Smooth muscle cell of trachea (primary cell): ENCODE measurements around the gene CERT1. TPM values are rescaled to one million over a fixed set of nuclear protein-coding genes. Genes with fewer than 3 reads are reported as not detected.

Source experiments
- total RNA-seq: library from RNA; depleted of rRNA; stranded (reverse); fragments of >200 nt; gene quantifications from 2 replicates; pipeline ENCODE4 v1.2.1, GENCODE V29; 2014

The CERT1 gene
- total RNA-seq: 31.4 and 43.3 TPM in 2 replicates

GRCh38 chr5:75511435-75512382 is at the start of gene CERT1, which contains the start of gene POLK:
Gene CERT1, minus strand, starts transcription at chr5:75511629. Its CDS starts 422 bp downstream, at chr5:75511207.
Gene POLK, plus strand, starts transcription at chr5:75511891.

GRCh38 chr5:75336615-75337336 is 174.7 kb downstream of the CERT1 start, which contains the start of gene HMGCR:
Gene HMGCR, plus strand, starts transcription at chr5:75337220. Its CDS starts 5,386 bp downstream, at chr5:75342606.

Other genes with a start within 250 kb of the CERT1 start
- 46.3 and 107 TPM in 2 replicates for gene HMGCR, start 174.4 kb downstream of the CERT1 start, total RNA-seq
- 37.7 and 54.7 TPM in 2 replicates for gene POLK, start 262 bp upstream of the CERT1 start, total RNA-seq
- 0.29 and 1.3 TPM in 2 replicates for gene ANKDD1B, start 99.8 kb upstream of the CERT1 start, total RNA-seq
- 7.3 and 19.6 TPM in 2 replicates for gene POC5, start 205.8 kb upstream of the CERT1 start, total RNA-seq